Sciatic nerve (tissue), 2 donors: ENCODE data around the gene LRRC4C. TPM values are rescaled to one million over a fixed set of nuclear protein-coding genes. Genes with fewer than 3 reads are reported as not detected.

Experiments
- ATAC-seq: fragments of 200-7000 bp; cut with Tn5 transposase; one replicate; pipeline ENCODE4 v1.9.1; 2020; ENCODE audit warnings: mild to moderate bottlenecking, moderate library complexity
- DNase-seq: peaks from one replicate; pipeline ENCODE4 v3.0.0-alpha.2; 2020; ENCODE audit warnings: low spot score
- intact Hi-C: fragments of 100-400 bp; cut with DNase I; formaldehyde crosslinking; loops from one replicate; pipeline ENCODE4 v1.14.2; 2022
- total RNA-seq: library from RNA; stranded (reverse); fragmentation: NEBNext Ultra II Directional; extraction: Animal tissue kit (Norgen Biotek cat#: 25700); gene quantifications from one replicate; pipeline ENCODE4 v1.2.1, GENCODE V29; 2021
- donor health status: DM: no; HTN: no; CAD: no.
- donor health status: DM: no; HTN: no; CAD: no.

Gene LRRC4C
- total RNA-seq, 1 donor from 2014 or later = 16.6 TPM

DNA sequence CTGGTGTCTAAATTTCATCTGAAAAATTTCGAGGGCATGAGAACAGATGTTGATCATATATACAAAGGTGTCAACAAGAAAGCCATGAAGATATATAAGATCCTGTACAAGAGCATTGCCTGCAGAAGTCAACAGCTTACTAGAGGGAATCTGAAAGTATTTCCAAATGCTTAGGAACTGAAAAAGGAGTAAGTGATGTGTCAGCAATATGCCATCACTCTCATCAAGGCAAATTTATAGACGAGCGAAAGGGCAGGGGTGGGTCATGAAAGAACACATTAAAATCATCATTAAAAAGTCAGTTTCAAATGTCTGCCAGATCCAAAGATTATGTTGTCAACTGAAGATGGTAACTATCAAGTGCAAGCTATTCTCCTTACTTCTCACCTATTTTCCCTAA lies 1299.0 kb downstream of the LRRC4C start:
- ATAC-seq (no peak), DNase-seq (no peak)
- intact Hi-C loops = no loop called here

DNA sequence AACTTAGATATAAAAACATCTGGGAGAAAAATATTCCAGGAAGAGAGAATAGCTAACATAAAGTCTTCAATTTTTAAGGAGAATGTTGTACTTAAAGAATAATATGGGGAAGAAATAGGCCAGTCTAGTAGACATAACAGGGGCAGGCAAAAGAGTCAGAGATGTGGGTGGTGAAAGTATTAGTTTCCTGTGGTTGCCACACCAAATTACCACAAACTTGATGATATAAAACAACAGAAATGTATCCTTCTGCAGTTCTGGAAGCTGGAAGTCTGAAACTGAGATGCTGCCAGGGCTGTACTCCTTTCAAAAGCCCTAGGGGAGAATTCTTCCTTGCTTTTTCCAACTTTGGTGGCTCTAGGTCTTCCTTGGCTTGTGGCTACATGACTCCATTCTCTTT lies 1309.7 kb downstream of the LRRC4C start:
- ATAC-seq (no peak), DNase-seq (no peak)
- intact Hi-C loops = no loop called here

- ATAC-seq (no peak), DNase-seq (no peak)
- intact Hi-C loops = no loop called here
Measured at GRCh38 chr11:40140560-40140959, 1318.9 kb downstream of the LRRC4C start.

DNA sequence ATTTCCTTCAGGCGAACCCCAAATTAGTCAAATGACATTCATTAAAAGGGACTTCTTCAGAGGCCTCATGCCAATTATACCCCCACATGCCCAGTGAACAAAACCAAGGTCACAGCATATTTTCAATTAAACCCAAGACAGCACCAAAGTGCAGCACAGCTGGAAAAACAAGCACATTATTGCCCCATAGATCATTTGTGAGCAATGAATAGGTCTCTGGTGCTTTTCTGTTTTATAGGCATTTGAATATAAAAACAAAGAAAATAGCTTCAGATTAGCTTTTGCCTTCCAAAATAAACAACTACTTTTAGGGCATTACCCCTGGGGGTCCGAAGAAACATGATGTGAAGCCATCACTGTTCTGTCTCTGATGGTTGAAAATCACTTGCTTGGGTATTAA lies 1319.9 kb downstream of the LRRC4C start:
- intact Hi-C loops = no loop called here
- DNase-seq = no peak
- ATAC-seq = peak; percentile 64

- DNase-seq (no peak), ATAC-seq (peak; percentile 20)
- intact Hi-C loops = no loop called here
Measured at GRCh38 chr11:40139066-40139465, 1320.4 kb downstream of the LRRC4C start.

GRCh38 chr11:40134820-40135570 lies 1324.5 kb downstream of the LRRC4C start:
- ATAC-seq (no peak), DNase-seq (no peak)
- intact Hi-C loops = no loop called here

DNA sequence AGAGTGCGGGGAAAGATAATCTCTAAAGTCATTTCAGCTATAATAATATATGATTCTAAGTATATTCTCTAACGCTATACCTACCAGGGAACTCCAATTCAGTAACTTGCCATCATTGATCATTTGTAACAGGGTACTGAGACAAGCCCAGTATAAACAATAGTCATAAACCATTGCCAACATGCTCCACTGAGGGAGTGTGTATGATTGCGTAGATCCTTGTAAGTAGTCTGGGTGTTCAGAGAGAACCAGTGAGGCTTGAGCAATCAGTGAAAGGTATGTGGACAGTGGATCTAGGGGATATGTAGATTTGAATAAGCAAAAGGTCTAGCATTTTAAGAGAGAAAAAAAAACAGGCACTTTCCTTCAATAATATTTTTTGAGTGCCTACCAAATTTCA lies 1326.0 kb downstream of the LRRC4C start:
- ATAC-seq (no peak), DNase-seq (no peak)
- intact Hi-C loops = no loop called here

GRCh38 chr11:40132912-40133311 lies 1326.5 kb downstream of the LRRC4C start:
- no peak for ATAC-seq
- no peak for DNase-seq
- intact Hi-C loops = no loop called here

DNA sequence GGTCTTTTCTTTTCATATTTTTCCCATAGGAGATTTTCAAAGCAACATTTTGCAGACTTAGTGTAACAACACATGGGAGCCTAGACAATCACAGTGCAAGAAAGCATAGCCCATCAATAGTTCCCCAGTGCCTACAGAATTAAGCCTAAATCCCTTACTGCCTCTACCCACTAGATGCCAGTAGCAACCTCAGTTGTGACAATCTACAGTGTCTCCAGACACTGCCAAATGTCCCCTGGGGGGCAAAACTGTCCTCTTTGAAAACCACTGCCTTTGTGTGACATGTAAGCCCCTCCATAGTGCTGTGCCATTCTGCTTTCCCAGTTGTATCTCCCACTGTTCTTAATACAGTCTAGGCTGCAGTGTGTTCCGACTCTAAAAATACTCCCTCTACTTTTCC lies 1329.0 kb downstream of the LRRC4C start:
- intact Hi-C loops = no loop called here
- DNase-seq (no peak), ATAC-seq (peak; percentile 65)

DNA sequence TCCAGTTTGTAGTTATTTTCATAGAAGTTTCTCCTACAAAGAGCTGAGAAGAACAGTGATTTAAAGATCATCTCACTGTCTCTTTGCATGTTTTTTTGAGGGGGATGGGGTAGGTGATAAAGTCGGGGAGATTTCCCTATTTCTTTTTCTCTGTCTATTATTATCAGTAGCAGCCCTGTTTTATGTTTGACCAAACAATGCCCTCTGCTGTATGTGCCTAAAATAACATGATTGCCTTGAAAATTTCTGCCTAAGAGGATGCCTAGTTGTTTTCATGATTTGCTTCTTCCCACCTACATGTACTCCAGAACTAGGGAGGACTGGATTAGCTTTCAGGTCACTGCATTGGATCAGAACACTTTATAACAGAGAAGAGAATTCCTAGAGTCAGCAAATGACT lies 1330.2 kb downstream of the LRRC4C start:
- intact Hi-C loops = loop anchor here (10.0 kb wide), 1 partner anchor 166 kb away; no protein-coding TSS in a partner anchor
- DNase-seq (no peak), ATAC-seq (peak; percentile 34)

DNA sequence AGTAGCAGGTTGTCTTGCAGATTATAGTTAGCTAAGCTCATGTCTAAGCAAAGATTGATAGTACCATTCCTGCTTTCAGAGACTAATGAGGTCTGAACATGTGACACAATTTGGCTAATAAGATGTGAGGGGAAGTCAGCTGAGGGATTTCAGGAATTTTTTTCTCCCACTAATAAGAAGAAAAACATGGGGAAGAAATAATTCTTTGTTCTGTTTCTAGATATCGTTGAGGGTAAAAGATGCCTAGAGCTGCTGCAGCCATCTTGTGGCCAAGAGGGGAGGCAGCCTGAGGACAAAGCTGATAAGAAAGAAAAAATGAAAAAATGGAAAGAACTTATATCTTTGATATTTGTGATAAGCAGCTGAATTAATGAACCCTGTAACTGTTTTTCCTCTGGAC lies 1334.4 kb downstream of the LRRC4C start:
- DNase-seq = no peak
- ATAC-seq = no peak
- intact Hi-C loops = loop anchor here (10.0 kb wide), 1 partner anchor 170 kb away; no protein-coding TSS in a partner anchor

DNA sequence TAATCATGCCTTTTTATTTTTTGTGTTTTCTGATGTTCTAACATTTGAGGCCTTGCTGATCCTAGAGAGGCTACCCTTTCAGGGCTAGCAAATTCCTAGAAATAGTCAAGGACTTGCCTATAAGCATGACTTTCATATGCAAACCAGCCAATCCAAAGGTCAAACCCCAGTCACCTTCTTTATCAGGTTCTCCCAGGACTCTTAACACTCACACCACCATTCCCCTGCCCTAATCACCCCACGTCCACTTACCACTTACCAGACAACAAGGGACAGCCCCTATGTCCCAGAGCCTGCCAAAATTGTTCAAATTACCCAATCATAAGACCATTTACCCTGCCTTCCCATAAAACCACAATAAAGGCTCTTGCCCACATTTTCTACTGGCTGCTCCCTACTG lies 1339.8 kb downstream of the LRRC4C start:
- intact Hi-C loops = loop anchor here (10.0 kb wide), 1 partner anchor 175 kb away; no protein-coding TSS in a partner anchor

DNA sequence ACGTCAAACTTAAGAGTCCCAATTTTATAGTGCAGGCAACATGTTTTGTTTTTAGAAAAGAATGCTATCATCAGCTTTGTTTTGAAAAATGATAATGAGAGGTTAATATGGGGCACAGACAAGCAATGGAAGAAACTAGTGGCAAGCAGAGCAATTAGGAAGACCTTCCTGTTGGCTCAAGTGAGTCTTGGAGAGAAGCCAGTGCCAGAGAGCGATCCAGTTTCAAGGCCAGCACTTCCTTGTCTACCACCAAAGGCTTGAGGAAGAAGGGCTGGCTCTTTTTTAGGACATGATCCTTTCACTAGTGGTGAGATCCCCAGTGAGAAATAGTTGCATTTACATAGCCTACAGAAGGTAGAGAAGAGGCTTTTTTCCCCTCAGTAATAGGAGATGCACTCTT lies 1340.7 kb downstream of the LRRC4C start:
- DNase-seq (no peak), ATAC-seq (no peak)
- intact Hi-C loops = no loop called here

More for the DNA sequence above, 1339.8 kb downstream of the LRRC4C start:
- DNase-seq = no peak
- no peak for ATAC-seq

DNA sequence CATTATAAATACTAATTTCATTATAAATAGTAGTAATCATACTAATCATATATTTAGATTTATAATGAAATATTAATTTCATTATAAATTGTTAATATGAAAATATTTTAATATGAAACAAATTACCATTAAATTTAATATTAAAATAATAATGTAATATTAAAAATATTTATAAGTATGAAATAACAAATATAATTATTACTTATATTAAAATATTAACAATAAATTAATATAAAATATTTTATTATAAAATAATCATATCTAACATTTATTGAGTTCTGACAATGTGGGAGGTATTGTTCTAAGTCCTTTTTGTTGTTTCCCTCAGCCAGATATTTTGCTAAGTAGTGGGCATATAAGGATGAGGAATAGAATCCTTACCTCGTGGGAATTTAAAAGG lies 1341.4 kb downstream of the LRRC4C start:
- DNase-seq = no peak
- no peak for ATAC-seq
- intact Hi-C loops = no loop called here

- DNase-seq (no peak), ATAC-seq (no peak)
- intact Hi-C loops = no loop called here
Measured at GRCh38 chr11:40104941-40105550, 1354.4 kb downstream of the LRRC4C start.

GRCh38 chr11:40100781-40101180 lies 1358.7 kb downstream of the LRRC4C start:
- ATAC-seq = no peak
- intact Hi-C loops = no loop called here
- DNase-seq = no peak

- DNase-seq = no peak
- ATAC-seq = no peak
- intact Hi-C loops = no loop called here
Measured at GRCh38 chr11:40100162-40100553, 1359.3 kb downstream of the LRRC4C start.

GRCh38 chr11:40099426-40100161 lies 1359.9 kb downstream of the LRRC4C start:
- intact Hi-C loops = no loop called here
- ATAC-seq = no peak
- no peak for DNase-seq

GRCh38 chr11:40095446-40095845 lies 1364.0 kb downstream of the LRRC4C start:
- ATAC-seq = no peak
- DNase-seq = no peak
- intact Hi-C loops = no loop called here

- DNase-seq (no peak), ATAC-seq (no peak)
- intact Hi-C loops = no loop called here
Measured at GRCh38 chr11:40094954-40095353, 1364.5 kb downstream of the LRRC4C start.
